Liver (tissue), 3 donors: Measurements from ENCODE around the gene USP49.

Source experiments
- CTCF ChIP-seq: fragments of 150-350 bp; IDR thresholded peaks from 2 replicates; pipeline ENCODE4 v1.5.1; 2017; ENCODE audit warnings: improper control_type of control experiment, low read depth, low read length; ENCODE audit not compliant: missing input control
- NR2F2 ChIP-seq: IDR thresholded peaks from 2 replicates; pipeline ENCODE4 v1.6.1; 2016; ENCODE audit warnings: antibody characterized with exemption
- RAD21 ChIP-seq, 2 donors: IDR thresholded peaks; 2 replicates each; pipeline ENCODE4 v1.6.1; 2016; ENCODE audit warnings: antibody characterized with exemption in 2 of 2, mild to moderate bottlenecking in 2 of 2
- TAF1 ChIP-seq: conservative IDR thresholded peaks from 2 replicates; pipeline ENCODE4 v1.6.1; 2016; ENCODE audit warnings: antibody characterized with exemption, mild to moderate bottlenecking
- TF ChIP-seq, protein P1 (sequence below): IDR thresholded peaks from 2 replicates; pipeline ENCODE4 v1.6.1; 2016; ENCODE audit warnings: antibody characterized with exemption, mild to moderate bottlenecking
- TF ChIP-seq, protein P2 (sequence below): IDR thresholded peaks from 2 replicates; pipeline ENCODE4 v1.6.1; 2016; ENCODE audit warnings: antibody characterized with exemption
- donor health status: healthy.
- donor health status: healthy.

- TF ChIP-seq, protein P1, sequence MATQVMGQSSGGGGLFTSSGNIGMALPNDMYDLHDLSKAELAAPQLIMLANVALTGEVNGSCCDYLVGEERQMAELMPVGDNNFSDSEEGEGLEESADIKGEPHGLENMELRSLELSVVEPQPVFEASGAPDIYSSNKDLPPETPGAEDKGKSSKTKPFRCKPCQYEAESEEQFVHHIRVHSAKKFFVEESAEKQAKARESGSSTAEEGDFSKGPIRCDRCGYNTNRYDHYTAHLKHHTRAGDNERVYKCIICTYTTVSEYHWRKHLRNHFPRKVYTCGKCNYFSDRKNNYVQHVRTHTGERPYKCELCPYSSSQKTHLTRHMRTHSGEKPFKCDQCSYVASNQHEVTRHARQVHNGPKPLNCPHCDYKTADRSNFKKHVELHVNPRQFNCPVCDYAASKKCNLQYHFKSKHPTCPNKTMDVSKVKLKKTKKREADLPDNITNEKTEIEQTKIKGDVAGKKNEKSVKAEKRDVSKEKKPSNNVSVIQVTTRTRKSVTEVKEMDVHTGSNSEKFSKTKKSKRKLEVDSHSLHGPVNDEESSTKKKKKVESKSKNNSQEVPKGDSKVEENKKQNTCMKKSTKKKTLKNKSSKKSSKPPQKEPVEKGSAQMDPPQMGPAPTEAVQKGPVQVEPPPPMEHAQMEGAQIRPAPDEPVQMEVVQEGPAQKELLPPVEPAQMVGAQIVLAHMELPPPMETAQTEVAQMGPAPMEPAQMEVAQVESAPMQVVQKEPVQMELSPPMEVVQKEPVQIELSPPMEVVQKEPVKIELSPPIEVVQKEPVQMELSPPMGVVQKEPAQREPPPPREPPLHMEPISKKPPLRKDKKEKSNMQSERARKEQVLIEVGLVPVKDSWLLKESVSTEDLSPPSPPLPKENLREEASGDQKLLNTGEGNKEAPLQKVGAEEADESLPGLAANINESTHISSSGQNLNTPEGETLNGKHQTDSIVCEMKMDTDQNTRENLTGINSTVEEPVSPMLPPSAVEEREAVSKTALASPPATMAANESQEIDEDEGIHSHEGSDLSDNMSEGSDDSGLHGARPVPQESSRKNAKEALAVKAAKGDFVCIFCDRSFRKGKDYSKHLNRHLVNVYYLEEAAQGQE = no peak
- TF ChIP-seq CTCF = no peak
- TF ChIP-seq RAD21 (IDR thresholded peaks at IDR 0.05) = no peak
- no peak for TF ChIP-seq TAF1
- TF ChIP-seq, protein P2, sequence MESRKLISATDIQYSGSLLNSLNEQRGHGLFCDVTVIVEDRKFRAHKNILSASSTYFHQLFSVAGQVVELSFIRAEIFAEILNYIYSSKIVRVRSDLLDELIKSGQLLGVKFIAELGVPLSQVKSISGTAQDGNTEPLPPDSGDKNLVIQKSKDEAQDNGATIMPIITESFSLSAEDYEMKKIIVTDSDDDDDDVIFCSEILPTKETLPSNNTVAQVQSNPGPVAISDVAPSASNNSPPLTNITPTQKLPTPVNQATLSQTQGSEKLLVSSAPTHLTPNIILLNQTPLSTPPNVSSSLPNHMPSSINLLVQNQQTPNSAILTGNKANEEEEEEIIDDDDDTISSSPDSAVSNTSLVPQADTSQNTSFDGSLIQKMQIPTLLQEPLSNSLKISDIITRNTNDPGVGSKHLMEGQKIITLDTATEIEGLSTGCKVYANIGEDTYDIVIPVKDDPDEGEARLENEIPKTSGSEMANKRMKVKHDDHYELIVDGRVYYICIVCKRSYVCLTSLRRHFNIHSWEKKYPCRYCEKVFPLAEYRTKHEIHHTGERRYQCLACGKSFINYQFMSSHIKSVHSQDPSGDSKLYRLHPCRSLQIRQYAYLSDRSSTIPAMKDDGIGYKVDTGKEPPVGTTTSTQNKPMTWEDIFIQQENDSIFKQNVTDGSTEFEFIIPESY = no peak
- no peak for TF ChIP-seq NR2F2
Observed at GRCh38 chr6:41878961-41879405, 16.2 kb downstream of the USP49 start.
